Measurements from ENCODE around the gene NCKAP5. TPM values are rescaled to one million over a fixed set of nuclear protein-coding genes. Genes with fewer than 3 reads are reported as not detected.

NCKAP5 gene
- total RNA-seq, 1 donor from 2014 or later = 2.7 TPM

DNA sequence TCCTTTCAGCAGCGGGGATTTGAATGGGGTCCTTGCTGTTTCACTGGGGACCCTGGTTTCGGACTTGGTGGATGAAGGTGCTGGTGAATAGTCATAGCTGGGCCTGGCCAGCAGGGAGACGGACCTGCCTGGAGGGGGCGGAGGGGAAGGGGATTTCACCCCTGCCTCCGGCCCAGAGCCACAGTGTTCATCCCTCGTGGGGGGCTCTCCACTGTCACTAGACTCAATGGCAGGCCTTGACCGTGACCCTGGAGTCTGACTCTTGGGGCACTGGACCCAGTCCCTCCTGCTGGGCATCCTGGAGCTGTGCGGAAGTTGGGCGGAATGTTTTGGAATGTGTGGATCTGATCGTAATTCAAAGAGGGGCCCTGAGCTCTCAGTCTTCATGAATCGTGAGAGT is 784.4 kb downstream of the NCKAP5 start:
- no peak overlapping the region for H3K27ac ChIP-seq (ENCODE audit: low read depth, low read length)
- TF ChIP-seq EZH2 (IDR thresholded peaks at IDR 0.05; ENCODE audit: insufficient read depth, low read length) = no peak
- TF ChIP-seq, protein P1, sequence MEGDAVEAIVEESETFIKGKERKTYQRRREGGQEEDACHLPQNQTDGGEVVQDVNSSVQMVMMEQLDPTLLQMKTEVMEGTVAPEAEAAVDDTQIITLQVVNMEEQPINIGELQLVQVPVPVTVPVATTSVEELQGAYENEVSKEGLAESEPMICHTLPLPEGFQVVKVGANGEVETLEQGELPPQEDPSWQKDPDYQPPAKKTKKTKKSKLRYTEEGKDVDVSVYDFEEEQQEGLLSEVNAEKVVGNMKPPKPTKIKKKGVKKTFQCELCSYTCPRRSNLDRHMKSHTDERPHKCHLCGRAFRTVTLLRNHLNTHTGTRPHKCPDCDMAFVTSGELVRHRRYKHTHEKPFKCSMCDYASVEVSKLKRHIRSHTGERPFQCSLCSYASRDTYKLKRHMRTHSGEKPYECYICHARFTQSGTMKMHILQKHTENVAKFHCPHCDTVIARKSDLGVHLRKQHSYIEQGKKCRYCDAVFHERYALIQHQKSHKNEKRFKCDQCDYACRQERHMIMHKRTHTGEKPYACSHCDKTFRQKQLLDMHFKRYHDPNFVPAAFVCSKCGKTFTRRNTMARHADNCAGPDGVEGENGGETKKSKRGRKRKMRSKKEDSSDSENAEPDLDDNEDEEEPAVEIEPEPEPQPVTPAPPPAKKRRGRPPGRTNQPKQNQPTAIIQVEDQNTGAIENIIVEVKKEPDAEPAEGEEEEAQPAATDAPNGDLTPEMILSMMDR (IDR thresholded peaks at IDR 0.05; ENCODE audit: insufficient read depth, low read depth, low read length) = no peak
- Mint-ChIP-seq H3K4me3 (ENCODE audit: unreplicated experiment) (no peak overlapping the region), H3K27ac (ENCODE audit: unreplicated experiment) (no peak overlapping the region), H3K36me3 (ENCODE audit: low read depth, unreplicated experiment) (peaks cover 7% of the 10 kb centered on the region), H3K27me3 (ENCODE audit: low read depth, unreplicated experiment) (peaks cover 8% of the 10 kb centered on the region), H3K9me3 (ENCODE audit: unreplicated experiment) (peaks cover 5% of the 10 kb centered on the region), H3K4me1 (ENCODE audit: low read depth, unreplicated experiment) (peaks cover 1% of the 10 kb centered on the region)
- FAIRE-seq (no peak), DNase-seq (ENCODE audit: low read depth) (no peak)
- no peaks in the 10 kb centered on the region for H4K20me1 ChIP-seq (ENCODE audit: insufficient read depth, low read length)
- H3K4me3 ChIP-seq (ENCODE audit: insufficient read depth, low read depth, low read length) = no peak overlapping the region
- H3K4me1 ChIP-seq (ENCODE audit: insufficient read depth, low read length) = no peaks in the 10 kb centered on the region
- H3K9me3 ChIP-seq (ENCODE audit: insufficient read depth, low read depth, low read length) = no peaks in the 10 kb centered on the region
- no peak overlapping the region for H3K9ac ChIP-seq (ENCODE audit: low read length)
- H3K4me2 ChIP-seq (ENCODE audit: low read length) = no peak overlapping the region
- H3K79me2 ChIP-seq (ENCODE audit: insufficient read depth, low read length) = no peaks in the 10 kb centered on the region
- no peak overlapping the region for H2AFZ ChIP-seq (ENCODE audit: low read depth, low read length)
- no peaks in the 10 kb centered on the region for H3K36me3 ChIP-seq (ENCODE audit: insufficient read depth, low read length)
- no peaks in the 10 kb centered on the region for H3K27me3 ChIP-seq (ENCODE audit: insufficient read depth, low read length)

- Mint-ChIP-seq H3K27me3 (ENCODE audit: low read depth, unreplicated experiment) (peaks cover 8% of the 10 kb centered on the region), H3K36me3 (ENCODE audit: low read depth, unreplicated experiment) (peaks cover 7% of the 10 kb centered on the region), H3K4me1 (ENCODE audit: low read depth, unreplicated experiment) (peaks cover 2% of the 10 kb centered on the region), H3K9me3 (ENCODE audit: unreplicated experiment) (peaks cover 5% of the 10 kb centered on the region), H3K4me3 (ENCODE audit: unreplicated experiment) (no peak overlapping the region), H3K27ac (ENCODE audit: unreplicated experiment) (no peak overlapping the region)
- Histone ChIP-seq H3K9ac (ENCODE audit: low read length) (no peak overlapping the region), H2AFZ (ENCODE audit: low read depth, low read length) (no peak overlapping the region), H4K20me1 (ENCODE audit: insufficient read depth, low read length) (no peaks in the 10 kb centered on the region), H3K27ac (ENCODE audit: low read depth, low read length) (no peak overlapping the region), H3K27me3 (ENCODE audit: insufficient read depth, low read length) (no peaks in the 10 kb centered on the region), H3K79me2 (ENCODE audit: insufficient read depth, low read length) (no peaks in the 10 kb centered on the region), H3K4me2 (ENCODE audit: low read length) (no peak overlapping the region), H3K9me3 (ENCODE audit: insufficient read depth, low read depth, low read length) (no peaks in the 10 kb centered on the region), H3K4me1 (ENCODE audit: insufficient read depth, low read length) (no peaks in the 10 kb centered on the region), H3K36me3 (ENCODE audit: insufficient read depth, low read length) (no peaks in the 10 kb centered on the region), H3K4me3 (ENCODE audit: insufficient read depth, low read depth, low read length) (no peak overlapping the region)
- DNase-seq (ENCODE audit: low read depth) = no peak
- no peak for FAIRE-seq
- TF ChIP-seq EZH2 (IDR thresholded peaks at IDR 0.05; ENCODE audit: insufficient read depth, low read length) = no peak
- TF ChIP-seq, protein P1 (IDR thresholded peaks at IDR 0.05; ENCODE audit: insufficient read depth, low read depth, low read length) = no peak
Measured at GRCh38 chr2:132782176-132782783, 786.0 kb downstream of the NCKAP5 start.

DNA sequence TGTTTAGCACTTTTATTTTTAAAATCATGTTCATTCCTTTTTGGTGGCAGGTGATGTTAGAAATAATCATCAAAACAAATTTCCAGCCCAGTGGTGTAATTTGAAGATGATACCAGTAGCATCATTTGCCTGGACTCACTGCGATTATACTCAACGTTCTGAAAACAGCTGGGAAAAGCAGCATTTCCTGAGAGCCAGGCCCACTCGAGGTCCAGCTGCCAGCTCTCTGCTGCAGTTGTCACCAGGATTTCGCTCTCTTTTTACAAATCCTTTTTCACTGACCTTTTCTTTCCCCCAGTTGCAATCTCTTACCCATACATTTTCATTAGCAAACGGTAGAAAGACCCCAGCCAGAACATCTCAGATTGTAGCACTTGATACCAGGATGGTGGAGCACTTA is 787.6 kb downstream of the NCKAP5 start:
- no peaks in the 10 kb centered on the region for H3K4me1 ChIP-seq (ENCODE audit: insufficient read depth, low read length)
- DNase-seq (ENCODE audit: low read depth) = no peak
- H3K36me3 ChIP-seq (ENCODE audit: insufficient read depth, low read length) = no peaks in the 10 kb centered on the region
- H4K20me1 ChIP-seq (ENCODE audit: insufficient read depth, low read length) = no peaks in the 10 kb centered on the region
- Mint-ChIP-seq H3K4me3 (ENCODE audit: unreplicated experiment) (no peak overlapping the region), H3K27me3 (ENCODE audit: low read depth, unreplicated experiment) (peaks cover 8% of the 10 kb centered on the region), H3K27ac (ENCODE audit: unreplicated experiment) (no peak overlapping the region), H3K9me3 (ENCODE audit: unreplicated experiment) (peaks cover 5% of the 10 kb centered on the region), H3K4me1 (ENCODE audit: low read depth, unreplicated experiment) (peaks cover 11% of the 10 kb centered on the region), H3K36me3 (ENCODE audit: low read depth, unreplicated experiment) (peaks cover 7% of the 10 kb centered on the region)
- no peak for TF ChIP-seq EZH2 (IDR thresholded peaks at IDR 0.05; ENCODE audit: insufficient read depth, low read length)
- TF ChIP-seq, protein P1 (IDR thresholded peaks at IDR 0.05; ENCODE audit: insufficient read depth, low read depth, low read length) = no peak
- H3K9me3 ChIP-seq (ENCODE audit: insufficient read depth, low read depth, low read length) = no peaks in the 10 kb centered on the region
- no peak overlapping the region for H3K9ac ChIP-seq (ENCODE audit: low read length)
- no peak overlapping the region for H3K27ac ChIP-seq (ENCODE audit: low read depth, low read length)
- no peak for FAIRE-seq
- no peaks in the 10 kb centered on the region for H3K79me2 ChIP-seq (ENCODE audit: insufficient read depth, low read length)
- no peak overlapping the region for H3K4me2 ChIP-seq (ENCODE audit: low read length)
- H3K4me3 ChIP-seq (ENCODE audit: insufficient read depth, low read depth, low read length) = no peak overlapping the region
- H3K27me3 ChIP-seq (ENCODE audit: insufficient read depth, low read length) = no peaks in the 10 kb centered on the region
- H2AFZ ChIP-seq (ENCODE audit: low read depth, low read length) = no peak overlapping the region
